HG03175 (cell line): ENCODE data around the gene CCDC3.
"Not testable (repeated sequence)": the region's sequence is repeated elsewhere in the genome, so short reads cannot be mapped to it uniquely, and the experiment has no call there.

Experiments
- ATAC-seq: cut with Tn5 transposase; IDR thresholded peaks from one replicate; pipeline ENCODE4 v1.9.1; 2021; ENCODE audit warnings: mild to moderate bottlenecking, moderate library complexity; ENCODE audit not compliant: unreplicated experiment

CCDC3 gene

DNA sequence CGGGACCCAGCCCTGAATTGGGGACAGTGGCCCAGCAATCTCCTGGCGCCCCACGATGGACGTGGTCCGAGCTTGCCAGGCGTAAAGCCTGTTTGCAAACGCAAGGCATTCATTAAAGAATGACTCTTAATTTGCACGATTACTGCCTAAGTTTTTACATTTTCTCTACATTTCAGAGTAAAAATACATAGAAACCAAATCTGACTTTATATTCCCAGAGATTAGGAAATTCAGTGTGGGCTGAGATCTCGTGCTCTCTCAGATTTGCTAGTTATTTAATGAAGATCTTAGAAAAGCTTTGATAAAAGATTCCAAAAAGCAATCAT is 337 bp upstream of the CCDC3 start:
- ATAC-seq: no peak

DNA sequence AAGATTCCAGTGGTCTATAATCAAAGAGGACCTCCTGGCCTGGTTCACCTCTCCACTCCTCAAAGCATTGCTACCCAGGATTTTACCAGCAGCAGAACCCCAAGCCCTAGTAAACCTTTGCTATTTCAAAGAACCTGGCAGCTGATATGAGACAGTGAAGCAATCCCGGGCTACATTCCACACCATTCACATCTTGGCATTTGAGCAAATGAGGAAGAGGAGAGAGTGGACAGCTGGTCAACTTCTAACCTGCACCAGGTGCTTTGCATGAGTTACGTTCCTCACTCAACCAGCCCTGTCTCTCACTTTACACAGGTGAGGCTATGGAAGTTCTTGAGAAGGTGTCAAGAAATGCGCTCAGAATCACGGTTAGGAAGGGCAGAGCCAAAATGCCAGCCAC is 1.1 kb downstream of the CCDC3 start:
- no peak for ATAC-seq

DNA sequence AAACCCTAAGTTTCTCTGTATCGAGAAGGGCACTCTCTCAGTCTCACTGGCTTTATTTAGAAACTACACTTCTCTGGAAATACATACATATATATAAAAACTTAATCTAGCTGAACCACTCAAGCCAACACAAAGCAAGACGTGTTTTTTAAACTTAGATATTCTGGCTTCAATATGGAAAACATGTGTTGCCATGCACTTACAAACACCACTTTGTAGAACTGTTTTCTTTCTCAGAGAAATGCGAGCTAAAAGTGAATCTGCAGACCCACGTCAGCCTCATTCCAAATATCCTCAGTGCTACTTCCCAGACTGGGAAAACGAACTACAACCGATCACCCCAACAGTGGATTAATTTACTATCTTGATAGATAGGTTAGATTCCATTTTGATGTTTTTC is 1.7 kb downstream of the CCDC3 start:
- no peak for ATAC-seq

DNA sequence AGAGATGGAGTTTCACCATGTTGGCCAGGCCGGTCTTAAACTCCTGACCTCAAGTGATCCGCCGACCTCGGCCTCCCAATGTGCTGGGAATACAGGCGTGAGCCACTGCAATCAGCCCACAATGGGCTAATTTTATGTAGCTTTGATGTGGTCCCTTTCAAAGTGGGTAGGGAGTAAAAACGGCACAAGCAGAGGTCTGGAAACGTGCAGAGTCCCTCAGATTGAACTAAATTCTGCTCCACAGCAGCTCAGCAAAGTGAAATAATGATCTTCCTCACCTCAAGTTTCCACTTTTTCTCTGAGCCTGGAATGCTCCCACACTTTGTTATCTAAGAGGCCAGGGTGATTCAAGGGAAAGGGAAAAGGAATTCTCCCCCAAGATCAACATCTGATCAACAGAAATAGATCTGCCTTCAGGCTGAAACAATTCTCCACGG is 6.1 kb downstream of the CCDC3 start:
- no peak for ATAC-seq

DNA sequence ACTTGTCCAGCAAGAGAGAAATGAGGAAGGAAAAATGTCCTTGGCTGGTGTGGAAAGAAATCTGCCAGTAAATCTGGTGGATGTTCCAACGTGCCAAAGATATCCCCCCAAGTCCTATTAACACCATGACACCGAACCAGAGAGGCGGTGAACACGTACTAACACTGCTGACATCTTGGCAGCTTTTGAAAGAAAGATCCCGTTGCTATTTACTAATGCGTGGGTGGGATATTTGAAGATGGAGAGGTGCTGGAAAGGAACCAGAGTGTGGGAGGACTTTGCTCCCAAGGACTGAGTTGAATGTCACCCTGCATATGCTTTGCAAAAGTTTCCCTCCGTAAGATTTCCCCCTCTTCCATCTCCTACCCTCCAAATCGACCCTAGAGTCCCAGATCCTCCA is 7.9 kb downstream of the CCDC3 start:
- ATAC-seq: no peak

DNA sequence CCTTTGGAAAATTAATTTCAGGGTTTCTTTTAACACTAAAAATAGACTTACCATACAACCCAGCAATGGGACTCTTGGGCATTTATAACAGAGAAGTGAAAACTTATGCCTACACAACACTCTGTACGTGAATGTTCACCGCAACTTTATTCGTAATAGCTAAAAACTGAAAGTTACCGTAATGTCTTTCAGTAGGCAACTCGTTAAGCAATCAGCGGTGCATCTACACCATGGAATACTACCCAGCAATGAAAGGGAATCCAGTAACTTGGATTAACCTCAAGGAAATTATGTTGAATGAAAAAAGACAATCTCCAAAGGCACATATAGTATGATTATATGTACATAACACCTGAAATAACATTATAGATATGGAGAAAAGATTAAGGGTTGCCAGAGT is 16.2 kb downstream of the CCDC3 start:
- no peak for ATAC-seq

DNA sequence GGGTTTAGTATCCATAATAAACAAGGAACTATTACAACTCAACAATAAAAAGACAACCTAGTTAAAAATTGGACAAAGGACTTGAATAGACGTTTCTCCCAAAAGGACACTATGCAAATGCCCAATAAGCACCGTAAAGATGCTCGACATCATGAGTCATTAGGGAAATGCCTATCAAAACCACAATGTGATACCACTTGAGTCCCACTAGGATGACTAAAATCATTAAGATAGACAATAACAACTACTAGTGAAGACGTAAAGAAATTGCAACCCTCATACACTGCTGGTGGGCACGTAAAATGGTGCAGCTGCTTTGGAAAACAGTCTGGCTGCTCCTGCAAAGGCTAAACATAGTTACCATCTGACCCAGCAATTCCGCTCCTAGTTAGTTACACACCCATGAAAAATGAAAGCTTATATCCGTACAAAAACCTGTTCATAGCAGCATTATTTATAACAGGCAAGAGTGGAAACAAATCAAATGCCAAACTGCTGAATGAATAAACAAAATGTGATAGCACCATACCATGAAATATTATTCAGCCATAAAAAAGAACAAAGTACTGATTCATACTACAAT is 17.3 kb downstream of the CCDC3 start:
- no peak for ATAC-seq

DNA sequence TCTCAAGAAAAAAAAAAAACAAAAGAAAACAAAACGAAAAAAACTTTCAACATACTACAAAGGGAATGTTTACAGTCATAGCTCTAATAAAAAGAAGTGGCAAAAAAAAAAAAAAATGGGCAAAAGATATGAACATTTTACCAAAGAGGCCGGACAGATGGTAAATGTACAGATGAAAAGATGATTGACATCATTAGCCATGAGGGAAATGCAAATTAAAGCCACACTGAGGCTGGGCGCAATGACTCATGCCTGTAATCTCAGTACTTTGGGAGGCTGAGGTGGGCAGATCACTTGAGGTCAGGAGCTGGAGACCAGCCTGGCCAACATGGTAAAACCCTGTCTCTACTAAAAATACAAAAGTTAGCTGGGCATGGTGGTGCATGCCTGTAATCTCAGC is 17.9 kb downstream of the CCDC3 start:
- not testable (repeated sequence) for ATAC-seq

DNA sequence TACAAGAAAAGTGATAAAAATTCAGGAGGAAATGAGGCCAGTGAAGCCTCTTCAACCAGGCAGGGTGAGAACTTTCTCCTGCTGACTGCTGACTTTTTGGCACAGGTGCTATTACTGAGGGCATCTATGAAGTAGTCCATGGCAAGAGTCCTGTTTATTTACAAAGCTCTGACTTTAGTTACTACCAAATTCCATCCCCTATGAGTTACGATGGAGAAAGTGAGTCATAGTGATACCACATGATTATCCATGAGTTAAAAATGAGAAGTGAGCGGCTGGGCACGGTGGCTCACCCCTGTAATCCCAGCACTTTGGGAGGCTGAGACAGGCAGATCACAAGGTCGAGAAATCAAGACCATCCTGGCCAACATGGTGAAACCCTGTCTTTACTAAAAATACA is 19.9 kb downstream of the CCDC3 start:
- ATAC-seq: no peak

DNA sequence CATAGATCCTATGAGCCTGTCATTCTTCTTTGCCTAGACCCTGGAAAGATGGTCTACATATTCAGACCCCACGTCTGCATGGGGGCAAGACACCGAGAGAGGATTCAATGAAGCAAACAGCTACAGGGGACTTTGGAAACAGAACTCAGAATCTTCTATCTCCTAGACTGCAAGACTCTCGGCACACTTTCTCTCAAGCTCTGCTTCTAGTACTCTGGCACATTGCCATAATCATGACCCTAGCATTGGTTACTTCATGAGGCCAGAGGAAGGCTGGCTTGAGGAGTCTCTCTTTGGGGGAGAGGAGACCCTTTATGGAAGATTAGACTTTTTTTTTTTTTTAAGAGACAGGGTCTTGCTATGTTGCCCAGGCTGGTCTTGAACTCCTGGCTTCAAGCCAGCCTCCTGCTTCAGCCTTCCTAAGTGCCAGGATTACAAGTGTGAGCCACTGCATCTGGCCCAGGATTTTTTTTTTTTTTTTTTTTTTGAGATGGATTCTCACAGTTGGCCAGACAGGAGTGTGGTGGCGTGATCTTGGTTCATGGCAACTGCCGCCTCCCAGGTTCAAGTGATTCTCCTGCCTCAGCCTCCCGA is 20.7 kb downstream of the CCDC3 start:
- no peak for ATAC-seq

DNA sequence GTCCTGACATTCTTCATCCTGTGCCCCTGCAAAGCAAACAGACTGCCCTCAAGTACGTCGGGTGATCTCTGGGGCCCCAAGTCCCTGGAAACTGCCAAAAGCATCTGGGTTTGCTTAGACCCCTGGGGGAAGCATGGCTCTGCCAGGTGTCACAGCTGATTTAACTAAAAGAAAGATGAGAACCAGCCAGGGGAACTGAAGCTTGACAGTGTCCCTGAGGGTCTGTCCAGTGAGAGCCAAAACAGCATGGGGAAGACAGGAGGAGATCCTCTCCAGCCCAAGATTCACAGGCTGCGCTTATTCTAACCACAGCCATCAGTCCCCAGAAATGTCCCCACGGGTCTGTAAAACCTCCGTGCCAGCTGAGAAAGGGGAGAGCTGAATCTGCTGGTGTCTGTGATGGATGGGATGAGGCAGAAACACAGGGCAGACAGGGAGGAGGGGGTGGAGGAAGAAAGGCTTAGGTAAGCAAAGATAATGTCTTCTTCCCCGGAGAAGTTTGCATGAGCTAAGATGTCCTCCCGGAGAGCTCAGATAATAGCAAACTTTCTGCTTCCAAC is 21.3 kb downstream of the CCDC3 start:
- no peak for ATAC-seq

DNA sequence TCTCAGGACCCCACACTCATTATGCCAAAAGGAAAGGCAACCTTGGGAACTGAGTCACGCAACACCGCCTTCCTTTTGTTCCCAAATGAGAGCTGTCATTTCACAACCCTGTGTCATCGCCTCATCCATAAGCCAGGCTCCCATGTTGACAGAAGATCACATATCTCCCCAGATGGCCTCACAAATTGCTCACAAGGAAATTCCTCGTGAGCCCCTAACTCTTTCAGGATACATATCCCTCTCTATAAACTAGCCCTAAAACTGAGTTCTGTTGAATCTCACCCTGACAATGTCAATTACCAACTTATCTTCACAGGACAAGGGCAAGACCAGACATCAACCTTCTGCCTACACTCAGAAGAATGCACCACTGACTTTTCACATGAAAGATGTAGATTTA is 22.6 kb downstream of the CCDC3 start:
- ATAC-seq: no peak

DNA sequence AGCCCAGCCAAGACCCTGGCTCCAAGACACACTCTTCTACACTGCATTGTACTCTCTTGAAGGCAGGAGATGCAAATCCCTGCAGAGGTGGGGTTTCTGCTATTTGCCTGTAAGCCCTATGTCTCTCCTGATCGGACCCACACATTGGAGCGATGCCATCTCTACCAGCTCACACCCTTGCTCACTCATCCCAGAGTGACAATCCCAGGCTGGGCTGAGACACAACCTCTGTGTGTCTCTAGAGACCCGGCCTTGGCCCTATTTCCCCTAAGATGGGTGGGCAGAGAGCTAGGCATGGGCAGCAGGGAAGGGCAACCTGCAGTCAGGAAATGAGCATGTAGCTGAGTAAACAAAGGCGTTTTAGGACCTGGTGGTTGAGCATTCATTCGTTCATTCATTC is 25.6 kb downstream of the CCDC3 start:
- ATAC-seq: no peak

DNA sequence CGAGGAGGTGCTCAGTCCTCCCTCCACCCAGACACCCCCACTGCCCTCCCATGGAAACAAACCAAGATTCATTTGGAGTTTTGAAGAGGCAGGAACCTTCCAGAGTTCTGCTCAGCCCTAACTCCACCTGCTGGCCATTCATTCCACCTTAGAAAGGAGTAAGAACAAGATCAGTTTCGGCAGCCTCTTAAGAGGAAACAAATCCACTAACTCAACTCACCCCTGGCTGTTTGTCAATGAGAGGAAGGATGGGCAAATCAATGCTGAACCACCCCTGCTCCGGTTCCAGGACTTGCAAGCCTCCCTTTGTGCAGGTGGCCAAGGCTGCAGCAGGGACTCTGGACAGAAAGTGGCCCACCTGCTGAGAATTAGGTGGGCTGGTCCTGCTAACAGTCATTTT is 26.2 kb downstream of the CCDC3 start:
- ATAC-seq: no peak

DNA sequence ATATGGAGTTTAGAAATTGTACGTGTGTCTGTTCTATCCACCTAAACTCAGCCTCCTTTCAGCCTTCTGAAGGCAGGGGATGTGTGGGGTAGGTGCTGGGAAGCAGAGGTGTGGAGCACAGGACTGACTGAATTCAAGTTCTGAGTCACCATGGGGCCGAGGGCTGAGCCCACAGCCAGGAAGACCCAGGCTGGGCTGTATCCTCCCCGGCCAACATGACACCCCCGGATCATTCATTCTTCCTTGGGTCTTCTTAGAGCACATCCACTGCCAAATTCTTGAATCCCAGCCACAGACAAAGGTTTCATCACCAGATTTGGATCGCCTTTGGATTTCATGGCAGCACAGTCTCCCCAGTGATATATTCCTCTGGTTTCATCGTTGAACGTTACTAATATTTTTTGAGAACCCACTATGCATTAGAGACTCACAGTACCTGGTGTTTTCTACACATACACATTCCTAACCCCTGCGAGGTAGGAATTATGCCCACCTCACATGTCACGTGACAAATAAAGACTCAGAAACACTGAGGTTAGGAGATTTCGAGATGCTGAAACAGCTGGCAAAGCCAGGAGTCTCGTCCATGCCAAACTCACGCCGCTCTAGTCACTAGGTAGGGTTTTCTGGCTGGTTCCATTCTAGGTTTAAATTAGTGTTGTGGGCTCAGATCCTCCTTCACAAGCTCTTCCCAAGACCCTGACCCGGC is 26.9 kb downstream of the CCDC3 start:
- ATAC-seq: no peak

DNA sequence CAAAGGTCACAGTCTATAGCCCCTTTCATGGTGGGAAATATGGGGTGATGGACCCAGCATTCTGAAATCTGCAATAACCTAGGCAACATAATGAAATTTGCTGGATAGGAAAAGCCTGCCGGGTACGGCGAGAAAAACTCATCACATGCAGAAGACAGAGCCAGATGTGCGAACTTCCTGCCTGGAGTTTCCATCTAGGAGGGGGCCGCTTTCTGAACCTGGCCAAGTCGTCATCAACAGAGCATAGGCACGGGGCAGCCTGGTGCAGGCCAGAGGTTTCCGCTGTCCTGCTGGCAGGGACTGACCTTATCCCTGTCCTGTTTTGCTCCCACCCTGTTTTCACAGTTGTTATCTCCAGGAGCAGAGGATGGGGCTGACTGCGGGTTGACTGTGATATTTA is 27.4 kb downstream of the CCDC3 start:
- no peak for ATAC-seq

DNA sequence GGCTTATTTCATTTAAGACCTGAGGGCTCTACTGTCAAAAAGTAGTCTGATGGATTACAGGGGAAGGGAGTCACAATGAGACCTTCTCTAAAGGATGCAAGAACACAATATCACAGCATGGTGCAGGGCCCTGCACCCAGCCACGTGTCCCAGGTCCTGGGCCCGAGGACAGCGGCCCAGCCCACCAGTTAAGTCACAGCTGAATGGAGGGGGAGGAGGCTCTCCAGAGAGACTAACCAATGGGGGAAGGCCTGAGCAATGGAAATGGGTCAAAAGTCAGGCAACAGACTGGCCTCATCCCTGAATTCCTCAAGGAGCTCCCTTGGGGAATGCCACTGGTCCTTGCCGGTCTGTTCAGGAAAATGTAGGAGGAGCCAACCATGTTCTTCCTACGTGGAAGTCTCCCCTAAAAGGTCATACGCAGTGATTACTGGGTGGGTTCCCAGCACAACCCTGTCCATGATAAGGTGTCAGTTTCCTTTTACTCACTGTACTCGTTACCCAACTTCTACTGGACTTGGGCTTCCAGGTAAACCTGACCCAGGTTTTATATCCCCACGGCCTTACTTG is 28.3 kb downstream of the CCDC3 start:
- ATAC-seq: no peak

DNA sequence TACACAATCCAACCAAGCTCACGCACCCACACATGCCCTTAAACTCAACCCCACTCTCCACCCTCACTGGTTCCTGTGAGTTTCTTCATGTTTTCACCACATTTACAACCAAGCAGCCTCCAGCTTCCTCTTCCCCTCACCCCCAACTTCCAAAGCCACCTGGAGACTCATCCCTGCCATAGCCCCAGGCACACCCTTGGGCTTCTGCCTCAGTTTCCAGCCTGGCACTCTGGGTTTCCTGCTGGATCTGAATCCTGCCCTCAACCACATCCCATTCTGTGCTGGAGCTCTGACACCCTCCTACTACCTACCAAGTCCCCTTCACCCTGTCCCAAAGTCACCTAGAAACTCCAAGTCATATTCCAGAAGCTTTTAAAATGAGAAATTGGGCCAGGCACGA is 29.4 kb downstream of the CCDC3 start:
- ATAC-seq: no peak

DNA sequence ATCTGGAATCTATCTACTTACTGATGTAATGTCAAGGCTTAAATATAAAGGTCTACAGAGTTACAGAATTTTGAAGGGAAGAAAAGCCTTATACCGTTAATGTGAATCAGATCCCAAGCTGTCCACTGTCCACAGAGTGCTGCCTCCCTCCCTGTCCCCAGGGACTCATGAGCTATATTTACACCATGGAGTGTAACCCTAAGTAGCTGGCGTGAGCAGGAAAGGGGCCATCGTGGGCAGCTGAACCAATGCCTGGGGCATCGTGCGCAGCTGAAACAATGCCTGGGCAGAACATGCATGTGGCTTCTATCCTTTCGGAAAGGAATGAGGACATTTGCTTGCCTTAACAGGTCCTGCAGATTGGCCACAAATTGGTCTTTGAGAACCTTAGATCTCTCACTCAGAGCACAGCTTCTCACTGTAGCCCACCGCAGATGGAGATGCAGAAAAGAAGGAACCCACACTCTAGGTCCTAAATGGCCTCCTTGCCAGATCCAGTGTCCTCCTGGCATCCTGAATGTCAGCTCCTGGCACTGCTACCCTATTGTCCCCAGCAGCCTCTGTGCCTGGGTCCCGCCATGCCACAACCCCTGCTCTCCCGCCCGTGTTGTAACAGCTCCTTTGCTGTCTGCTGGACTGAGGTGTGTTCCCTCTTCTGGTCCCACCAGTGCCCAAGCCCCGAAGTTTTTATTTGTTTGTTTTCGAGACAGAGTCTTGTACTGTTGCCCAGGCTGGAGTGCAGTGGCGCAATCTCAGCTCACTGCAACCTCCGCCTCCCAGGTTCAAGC is 30.3 kb downstream of the CCDC3 start:
- ATAC-seq: no peak

DNA sequence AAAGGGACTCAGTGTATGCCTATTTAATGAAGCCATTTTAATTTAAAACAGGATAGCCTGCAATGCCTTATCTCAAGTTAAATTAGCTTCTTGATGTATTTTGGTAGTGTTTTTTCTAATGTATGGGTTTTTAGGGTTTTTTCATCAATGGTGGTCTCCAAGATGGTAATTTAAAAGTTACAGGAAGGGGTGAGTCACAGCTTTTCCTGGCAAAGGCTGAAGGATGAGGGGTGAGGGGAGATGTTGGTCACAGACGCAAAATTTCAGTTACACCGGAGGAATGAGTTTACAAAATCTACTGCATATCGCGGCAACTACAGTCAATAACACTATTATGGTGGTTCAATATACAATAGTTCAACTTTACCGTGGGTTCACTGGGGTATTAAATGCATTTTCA is 31.6 kb downstream of the CCDC3 start:
- ATAC-seq: no peak

DNA sequence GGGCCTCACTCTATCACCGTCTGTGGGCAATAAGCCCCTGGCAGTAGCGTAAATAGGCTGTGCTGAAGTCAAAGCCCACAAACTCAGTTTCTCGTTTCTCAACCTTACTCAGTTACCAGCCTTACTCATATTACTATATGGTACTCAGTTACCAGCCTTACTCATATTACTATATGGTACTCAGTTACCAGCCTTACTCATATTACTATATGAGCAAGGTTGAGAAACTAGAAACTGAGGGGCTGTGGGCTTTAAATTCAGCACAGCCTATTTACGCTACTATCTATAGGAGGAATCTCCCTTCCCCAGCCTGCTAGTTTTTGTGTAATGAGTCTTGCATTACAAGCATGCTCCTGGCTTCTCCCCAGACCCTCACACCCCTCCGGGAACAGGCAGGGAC is 35.4 kb downstream of the CCDC3 start:
- no peak for ATAC-seq
